NCI-H1105 treated with DMSO at 0.1 percent for 48 hours (cell line): ENCODE data around the gene ULBP3.
"Not testable (repeated sequence)": the region's sequence is repeated elsewhere in the genome, so short reads cannot be mapped to it uniquely, and the experiment has no call there.

ENCODE experiments used
- DNase-seq: peaks from one replicate; lab custom pipeline; 2025; lab: John Stamatoyannopoulos, UW

ULBP3 gene

GRCh38 chr6:150015281-150016001 lies 53.5 kb downstream of the ULBP3 start:
- DNase-seq = peak; percentile 56

GRCh38 chr6:150014623-150015280 lies 54.2 kb downstream of the ULBP3 start:
- not testable (repeated sequence) for DNase-seq

- DNase-seq = not testable (repeated sequence)
These were observed 54.9 kb downstream of the ULBP3 start for GRCh38 chr6:150013785-150014622.

- DNase-seq = not testable (repeated sequence)
These were observed 55.8 kb downstream of the ULBP3 start for GRCh38 chr6:150012846-150013784.
